Measurements from ENCODE around the gene CERS6.

CERS6 gene

DNA sequence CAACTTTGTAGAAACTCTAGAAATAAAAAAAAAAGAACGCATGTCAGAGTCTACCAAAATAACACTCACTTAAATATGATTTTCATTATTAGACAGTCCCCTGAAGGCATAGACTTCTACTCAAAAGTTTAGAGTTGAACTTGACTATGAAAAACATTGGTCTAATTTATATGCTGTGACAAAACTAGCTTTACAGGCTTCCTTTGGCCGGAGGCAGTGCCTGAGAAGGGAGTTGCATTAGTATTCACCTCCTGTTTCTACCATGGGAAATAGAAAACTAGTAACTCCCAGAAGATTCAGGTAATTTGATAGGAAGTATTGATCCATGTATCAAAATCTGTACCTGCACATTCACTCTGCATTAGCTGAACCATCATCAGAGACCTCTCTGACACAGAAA is 182.9 kb downstream of the CERS6 start:
- TF ChIP-seq, protein P1, sequence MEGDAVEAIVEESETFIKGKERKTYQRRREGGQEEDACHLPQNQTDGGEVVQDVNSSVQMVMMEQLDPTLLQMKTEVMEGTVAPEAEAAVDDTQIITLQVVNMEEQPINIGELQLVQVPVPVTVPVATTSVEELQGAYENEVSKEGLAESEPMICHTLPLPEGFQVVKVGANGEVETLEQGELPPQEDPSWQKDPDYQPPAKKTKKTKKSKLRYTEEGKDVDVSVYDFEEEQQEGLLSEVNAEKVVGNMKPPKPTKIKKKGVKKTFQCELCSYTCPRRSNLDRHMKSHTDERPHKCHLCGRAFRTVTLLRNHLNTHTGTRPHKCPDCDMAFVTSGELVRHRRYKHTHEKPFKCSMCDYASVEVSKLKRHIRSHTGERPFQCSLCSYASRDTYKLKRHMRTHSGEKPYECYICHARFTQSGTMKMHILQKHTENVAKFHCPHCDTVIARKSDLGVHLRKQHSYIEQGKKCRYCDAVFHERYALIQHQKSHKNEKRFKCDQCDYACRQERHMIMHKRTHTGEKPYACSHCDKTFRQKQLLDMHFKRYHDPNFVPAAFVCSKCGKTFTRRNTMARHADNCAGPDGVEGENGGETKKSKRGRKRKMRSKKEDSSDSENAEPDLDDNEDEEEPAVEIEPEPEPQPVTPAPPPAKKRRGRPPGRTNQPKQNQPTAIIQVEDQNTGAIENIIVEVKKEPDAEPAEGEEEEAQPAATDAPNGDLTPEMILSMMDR (conservative IDR thresholded peaks at IDR 0.05), result no peak
- TF ChIP-seq ZFX (IDR thresholded peaks at IDR 0.05), result no peak
- no peak overlapping the region for H3K27ac ChIP-seq

DNA sequence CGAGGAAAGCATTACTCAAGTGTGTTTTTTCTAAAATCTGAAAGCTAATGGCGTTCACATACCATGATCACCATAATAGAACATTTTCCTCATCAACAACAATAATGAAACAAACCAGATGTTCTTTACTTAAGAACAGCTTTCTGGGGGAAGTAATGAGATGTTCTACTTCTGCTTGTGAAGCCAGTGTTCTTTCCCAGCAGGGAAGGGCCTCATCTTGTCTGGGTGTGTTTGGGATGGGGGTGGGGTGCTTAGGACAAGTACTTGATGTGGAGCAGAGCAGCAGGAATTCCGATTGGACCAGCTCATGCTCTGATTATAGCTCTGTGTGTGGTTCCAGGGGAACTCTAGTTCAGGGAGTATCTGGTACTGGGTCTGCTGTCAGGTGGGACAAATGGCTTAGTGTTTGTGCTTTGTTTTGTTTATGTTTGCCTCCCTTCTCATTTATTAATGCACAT is 183.4 kb downstream of the CERS6 start:
- H3K27ac ChIP-seq, result no peak overlapping the region
- TF ChIP-seq, protein P1 (conservative IDR thresholded peaks at IDR 0.05), result no peak
- TF ChIP-seq ZFX (IDR thresholded peaks at IDR 0.05), result no peak

DNA sequence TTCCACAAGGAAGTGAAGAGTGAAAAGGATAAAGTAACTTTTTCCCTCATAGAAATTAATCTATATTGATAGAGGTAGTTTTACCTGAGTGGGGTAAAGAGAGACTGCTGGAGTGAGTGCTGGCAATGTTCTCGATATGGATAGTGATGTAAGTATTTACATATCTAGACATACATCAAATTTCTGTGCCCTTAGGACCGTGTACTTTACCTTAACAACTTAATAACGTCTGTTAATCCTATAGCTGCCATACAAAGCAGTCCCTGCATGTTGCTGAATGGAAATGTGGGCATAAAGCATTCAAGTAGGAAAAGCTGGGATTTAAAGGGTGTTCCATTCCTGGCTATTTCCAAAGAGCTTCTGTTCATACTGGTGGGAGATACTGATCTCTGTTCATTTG is 184.0 kb downstream of the CERS6 start:
- TF ChIP-seq, protein P1 (conservative IDR thresholded peaks at IDR 0.05), result no peak
- TF ChIP-seq ZFX (IDR thresholded peaks at IDR 0.05), result no peak
- H3K27ac ChIP-seq, result no peak overlapping the region

DNA sequence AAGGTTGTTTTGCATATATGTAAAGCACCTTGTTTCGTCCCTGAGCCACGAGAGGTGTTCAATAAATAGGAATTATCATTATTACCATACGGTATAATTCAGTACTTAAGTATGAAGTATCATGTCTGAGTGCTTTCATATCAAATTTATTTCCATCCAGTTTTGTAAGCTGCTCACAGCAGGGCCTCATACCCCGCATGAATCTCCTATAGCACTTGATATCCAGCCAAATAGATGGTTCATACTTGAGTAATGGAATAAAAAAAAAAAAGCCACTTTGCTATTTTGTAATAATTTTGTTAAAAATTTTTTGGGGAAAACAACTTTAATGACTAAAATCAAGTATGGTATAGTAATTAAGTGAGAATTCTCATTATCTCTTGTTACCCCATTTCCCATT is 185.6 kb downstream of the CERS6 start:
- H3K27ac ChIP-seq, result no peak overlapping the region
- TF ChIP-seq, protein P1 (conservative IDR thresholded peaks at IDR 0.05), result no peak
- no peak for TF ChIP-seq ZFX (IDR thresholded peaks at IDR 0.05)

DNA sequence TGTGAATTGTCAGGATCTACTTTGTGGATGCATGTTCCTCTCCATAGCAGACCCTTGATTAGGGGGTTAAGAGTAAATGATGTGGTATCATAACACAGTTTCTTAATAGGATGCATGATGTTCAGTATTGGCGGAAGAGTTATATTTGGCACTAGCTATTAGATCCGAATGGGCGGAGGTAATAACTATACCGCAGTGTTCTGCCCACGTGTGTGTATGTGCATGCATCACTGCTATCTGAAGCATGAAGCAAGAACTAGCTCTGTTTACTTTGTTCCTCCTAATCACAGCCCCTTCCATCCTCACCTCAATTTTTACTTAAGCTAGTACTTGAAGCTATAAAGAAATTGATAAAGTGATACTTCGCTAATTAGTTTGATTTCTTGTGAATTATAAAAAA is 186.8 kb downstream of the CERS6 start:
- no peak overlapping the region for H3K27ac ChIP-seq

DNA sequence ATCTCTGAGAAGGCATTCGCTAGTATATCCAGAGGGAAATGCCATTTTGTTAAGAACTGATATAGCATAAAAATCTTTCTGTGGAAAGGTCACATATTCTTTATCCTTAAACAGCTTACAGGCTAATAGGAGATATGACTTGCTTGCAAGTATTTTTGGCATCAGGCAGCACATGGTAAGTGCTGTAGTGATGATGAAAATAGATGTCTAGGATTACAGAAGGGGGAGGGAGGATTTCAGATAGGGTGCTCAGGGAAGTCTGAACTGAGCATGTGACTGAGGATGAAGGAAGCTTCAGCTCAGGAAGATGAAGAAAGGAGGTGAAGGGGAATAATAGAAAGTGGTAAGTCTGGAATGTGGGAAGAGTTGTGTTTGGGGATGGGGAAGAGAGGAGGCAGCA is 187.9 kb downstream of the CERS6 start:
- no peak overlapping the region for H3K27ac ChIP-seq
- TF ChIP-seq ZFX (IDR thresholded peaks at IDR 0.05), result no peak
- TF ChIP-seq, protein P1 (conservative IDR thresholded peaks at IDR 0.05), result no peak

More for the DNA sequence above, 186.8 kb downstream of the CERS6 start:
- TF ChIP-seq, protein P1 (conservative IDR thresholded peaks at IDR 0.05), result no peak
- no peak for TF ChIP-seq ZFX (IDR thresholded peaks at IDR 0.05)

DNA sequence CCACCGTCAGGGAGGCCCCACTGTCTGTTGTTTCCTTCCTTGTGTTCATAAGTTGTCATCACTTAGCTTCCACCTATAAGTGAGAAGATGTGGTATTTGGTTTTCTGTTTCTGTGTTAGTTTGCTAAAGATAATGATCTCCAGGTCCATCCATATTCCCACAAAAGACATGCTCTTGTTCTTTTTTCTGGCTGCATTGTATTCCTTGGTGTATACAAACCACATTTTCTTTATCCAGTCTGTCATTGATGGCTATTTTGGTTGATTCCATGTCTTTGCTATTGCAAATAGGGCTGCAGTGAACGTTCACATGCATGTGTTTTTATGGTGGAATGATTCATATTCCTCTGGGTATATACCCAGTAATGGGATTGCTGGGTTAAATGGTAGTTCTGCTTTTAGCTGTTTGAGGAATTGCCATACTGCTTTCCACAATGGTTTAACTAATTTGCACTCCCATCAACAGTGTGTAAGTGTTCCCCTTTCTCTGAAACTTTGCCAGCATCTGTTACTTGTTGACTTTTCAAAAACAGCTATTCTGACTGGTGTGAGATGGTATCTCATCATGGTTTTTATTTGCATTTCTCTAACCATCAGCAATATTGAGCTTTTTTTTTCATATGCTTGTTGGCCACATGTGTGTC is 189.7 kb downstream of the CERS6 start:
- TF ChIP-seq, protein P1 (conservative IDR thresholded peaks at IDR 0.05), result no peak
- no peak for TF ChIP-seq ZFX (IDR thresholded peaks at IDR 0.05)
- H3K27ac ChIP-seq, result no peak overlapping the region
